B cell (primary cell): ENCODE measurements around the gene NFATC1. TPM values are rescaled to one million over a fixed set of nuclear protein-coding genes. Genes with fewer than 3 reads are reported as not detected.

ENCODE experiments used
- ATAC-seq: fragments of 200-7000 bp; cut with Tn5 transposase; one replicate; pipeline ENCODE4 v1.10.0; 2021; ENCODE audit warnings: low read depth, mild to moderate bottlenecking, moderate number of reproducible peaks, moderate library complexity
- CTCF ChIA-PET: fragments of 350-600 bp; sonication (Branson Sonifier 250); formaldehyde crosslinking; loops from one replicate; lab custom pipeline; 2021; ENCODE audit warnings: antibody characterized with exemption, inconsistent platforms; lab: Charles Lee
- POLR2A ChIA-PET: fragments of 350-600 bp; sonication (Branson Sonifier 250); formaldehyde crosslinking; loops from one replicate; lab custom pipeline; 2021; ENCODE audit warnings: antibody characterized with exemption; lab: Charles Lee
- DNase-seq: peaks from one replicate; pipeline ENCODE4 v3.0.0; 2013
- H2AFZ ChIP-seq: 2 replicates; pipeline ENCODE4 v1.6.1; 2012; ENCODE audit warnings: mild to moderate bottlenecking, low read depth, low read length; ENCODE audit not compliant: insufficient read depth, poor library complexity, severe bottlenecking
- H3K27ac ChIP-seq, 2 donors: 1 replicate in 1 of 2; 2 replicates in 1 of 2; pipeline ENCODE4 v1.5.1; 2012 to 2013; ENCODE audit warnings: low read length in 2 of 2, mild to moderate bottlenecking in 2 of 2, moderate library complexity in 1 of 2
- H3K27me3 ChIP-seq, 4 experiments: fragments of 200-600 bp in 1 of 4; sonication (generic) in 1 of 4; replicated peaks in 1 of 4; 1 replicate in 2 of 4; 2 replicates in 2 of 4; pipeline versions ENCODE4 v1.6.1 to v1.7.0; 2013 to 2016; ENCODE audit warnings: low read length in 3 of 4, mild to moderate bottlenecking in 2 of 4, mixed read lengths in 1 of 4, moderate library complexity in 1 of 4; ENCODE audit not compliant: insufficient read depth in 4 of 4, control insufficient read depth in 3 of 4; ENCODE audit errors: control extremely low read depth in 1 of 4
- H3K36me3 ChIP-seq, 2 experiments: replicated peaks in 1 of 2; 1 replicate in 1 of 2; 2 replicates in 1 of 2; pipeline versions ENCODE4 v1.6.1 to v1.7.1; 2013; ENCODE audit warnings: low read length in 1 of 2; ENCODE audit not compliant: insufficient read depth in 2 of 2, control insufficient read depth in 1 of 2; ENCODE audit errors: control extremely low read depth in 1 of 2, extremely low read depth in 1 of 2
- H3K4me1 ChIP-seq, 2 donors: fragments of 200-600 bp in 1 of 2; sonication (generic) in 1 of 2; 1 replicate in 1 of 2; 2 replicates in 1 of 2; pipeline versions ENCODE4 v1.5.1 to v1.6.1; 2013 to 2017; ENCODE audit warnings: low read length in 2 of 2; ENCODE audit not compliant: control insufficient read depth in 2 of 2, insufficient read depth in 2 of 2
- H3K4me2 ChIP-seq: replicated peaks from 2 replicates; pipeline ENCODE3; 2012; ENCODE audit warnings: mild to moderate bottlenecking, low read depth, low read length; ENCODE audit not compliant: poor library complexity, severe bottlenecking
- H3K4me3 ChIP-seq, 5 experiments: fragments of 200-600 bp in 1 of 5; sonication (generic) in 1 of 5; 1 replicate in 3 of 5; 2 replicates in 2 of 5; pipeline versions ENCODE4 v1.5.1 to v1.7.0; 2011 to 2016; ENCODE audit warnings: low read length in 4 of 5, mild to moderate bottlenecking in 4 of 5, low read depth in 2 of 5, control low read depth in 1 of 5, moderate library complexity in 1 of 5; ENCODE audit not compliant: insufficient read depth in 1 of 5; ENCODE audit errors: control extremely low read depth in 1 of 5, extremely low read depth in 1 of 5
- H3K79me2 ChIP-seq: fragments of 200-600 bp; sonication (generic); one replicate; pipeline ENCODE4 v1.6.0; 2016; ENCODE audit warnings: low read length; ENCODE audit not compliant: control insufficient read depth, insufficient read depth
- H3K9ac ChIP-seq: fragments of 200-600 bp; sonication (generic); 2 replicates; pipeline ENCODE4 v1.6.1; 2017; ENCODE audit warnings: mild to moderate bottlenecking, low read length, moderate library complexity
- H3K9me3 ChIP-seq, 3 donors: one replicate each; pipeline versions ENCODE4 v1.6.1 to v1.7.1; 2013; ENCODE audit warnings: low read length in 2 of 3; ENCODE audit not compliant: control insufficient read depth in 2 of 3, insufficient read depth in 1 of 3; ENCODE audit errors: control extremely low read depth in 1 of 3
- H4K20me1 ChIP-seq: 2 replicates; pipeline ENCODE4 v1.6.0; 2012; ENCODE audit warnings: mild to moderate bottlenecking, low read length; ENCODE audit not compliant: insufficient read depth, control insufficient read depth, poor library complexity, severe bottlenecking
- H3K27ac Mint-ChIP-seq: one replicate; pipeline ENCODE4 v1.8.0; 2021; ENCODE audit warnings: mixed read lengths
- H3K27me3 Mint-ChIP-seq: one replicate; pipeline ENCODE4 v1.8.0; 2021; ENCODE audit warnings: mixed read lengths
- H3K4me1 Mint-ChIP-seq: one replicate; pipeline ENCODE4 v1.8.0; 2021; ENCODE audit warnings: mixed read lengths
- H3K4me3 Mint-ChIP-seq: one replicate; pipeline ENCODE4 v1.8.0; 2021; ENCODE audit warnings: mixed read lengths
- H3K9me3 Mint-ChIP-seq: one replicate; pipeline ENCODE4 v1.8.0; 2022; ENCODE audit warnings: mixed read lengths; ENCODE audit not compliant: insufficient read depth
- CTCF ChIP-seq: fragments of 200-600 bp; IDR thresholded peaks from one replicate; pipeline ENCODE4 v1.8.0; 2022; ENCODE audit warnings: antibody characterized with exemption, mild to moderate bottlenecking
- EZH2 ChIP-seq: IDR thresholded peaks from 2 replicates; pipeline ENCODE4 v1.6.1; 2012; ENCODE audit warnings: borderline replicate concordance, low read depth, mild to moderate bottlenecking, moderate library complexity, low read length; ENCODE audit not compliant: insufficient read depth, poor library complexity, severe bottlenecking
- WGBS: methylation state at CpG from one replicate; pipeline ENCODE4 v1.1.5; 2013; ENCODE audit warnings: missing lambda C conversion rate; ENCODE audit not compliant: insufficient coverage; 5-methylcytosine and 5-hydroxymethylcytosine counted together
- intact Hi-C: fragments of 100-400 bp; cut with micrococcal nuclease; formaldehyde crosslinking; loops from one replicate; pipeline ENCODE4 v1.10.0; 2022
- polyA plus RNA-seq: library from polyadenylated mRNA; depleted of rRNA; stranded (reverse); fragments of >200 nt; gene quantifications from 2 replicates; pipeline ENCODE4 v1.2.3, GENCODE V29; 2012
- total RNA-seq, 2 donors: library from RNA; stranded (reverse); fragments of 120-200 nt in 1 of 2; gene quantifications; 1 replicate in 1 of 2; 2 replicates in 1 of 2; pipeline versions ENCODE4 v1.2.3 to v1.2.4, GENCODE V29; 2013 to 2022

NFATC1 gene
- total and polyA plus RNA-seq, 2 donors (not counting 1 experiment from before 2014, with no cell fraction given), result 32.2 to 108 TPM

- Histone ChIP-seq H3K36me3 (no peaks in the 10 kb centered on the region), H3K4me3 (no peak overlapping the region), H3K4me1 (no peaks in the 10 kb centered on the region), H4K20me1 (no peaks in the 10 kb centered on the region), H3K27me3 (no peaks in the 10 kb centered on the region), H3K4me2 (no peak overlapping the region), H3K9ac (no peak overlapping the region), H3K27ac (no peak overlapping the region), H3K9me3 (peaks cover 2 to 17% (median 5%) of the 10 kb centered on the region in 3 donors), H2AFZ (no peak overlapping the region), H3K79me2 (no peaks in the 10 kb centered on the region)
- TF ChIP-seq EZH2 (no peak), CTCF (no peak)
- DNase-seq, result no peak
- 87% methylated on average over 25 of the region's 28 CpGs for WGBS
- no peaks in the 10 kb centered on the region for H3K4me1 Mint-ChIP-seq
- intact Hi-C loops, result no loop called here
- no peak overlapping the region for H3K27ac Mint-ChIP-seq
- ChIA-PET POLR2A (no interaction called here), CTCF (interaction anchor here (0.7 kb wide), 1 partner anchor 57 kb away, joined by 3 read pairs; no protein-coding TSS in a partner anchor)
- H3K9me3 Mint-ChIP-seq, result peaks cover 5% of the 10 kb centered on the region
- no peak overlapping the region for H3K4me3 Mint-ChIP-seq
- H3K27me3 Mint-ChIP-seq, result no peaks in the 10 kb centered on the region
- ATAC-seq, result no peak
These were observed 171.9 kb downstream of the NFATC1 start for GRCh38 chr18:79567481-79568147.

- Histone ChIP-seq H3K79me2 (no peaks in the 10 kb centered on the region), H3K4me3 (no peak overlapping the region), H3K4me2 (no peak overlapping the region), H4K20me1 (no peaks in the 10 kb centered on the region), H3K9ac (no peak overlapping the region), H3K36me3 (no peaks in the 10 kb centered on the region), H3K27me3 (no peaks in the 10 kb centered on the region), H3K27ac (no peak overlapping the region), H3K4me1 (no peaks in the 10 kb centered on the region), H3K9me3 (peaks cover 2 to 28% (median 16%) of the 10 kb centered on the region in 3 donors), H2AFZ (no peak overlapping the region)
- no peak for TF ChIP-seq EZH2
- H3K27me3 Mint-ChIP-seq, result no peaks in the 10 kb centered on the region
- no peak for DNase-seq
- H3K4me3 Mint-ChIP-seq, result no peak overlapping the region
- WGBS, result 86% methylated on average over 12 of the region's 13 CpGs
- no peak for ATAC-seq
- intact Hi-C loops, result no loop called here
- H3K4me1 Mint-ChIP-seq, result no peaks in the 10 kb centered on the region
- H3K9me3 Mint-ChIP-seq, result peaks cover 5% of the 10 kb centered on the region
- POLR2A ChIA-PET, result no interaction called here
- CTCF ChIA-PET, result no interaction called here
- no peak overlapping the region for H3K27ac Mint-ChIP-seq
These were observed 172.9 kb downstream of the NFATC1 start for GRCh38 chr18:79568543-79569205.
